Kidney capillary endothelial cell (primary cell): ENCODE data around the gene ATP6V1F.
"Not testable (repeated sequence)": the region's sequence is repeated elsewhere in the genome, so short reads cannot be mapped to it uniquely, and the experiment has no call there.

ENCODE experiments used
- DNase-seq: peaks from one replicate; pipeline ENCODE4 v3.0.0-alpha.2; 2018; ENCODE audit warnings: low spot score

Gene ATP6V1F

GRCh38 chr7:128903621-128904361, 41.1 kb downstream of the ATP6V1F start:
- DNase-seq: no peak

- DNase-seq: peak; percentile 34
Observed at GRCh38 chr7:128904381-128905197, 41.9 kb downstream of the ATP6V1F start.

- DNase-seq: no peak
Observed at GRCh38 chr7:128906001-128906765, 43.5 kb downstream of the ATP6V1F start.

- DNase-seq: no peak
Observed at GRCh38 chr7:128906766-128907559, 44.3 kb downstream of the ATP6V1F start.

GRCh38 chr7:128908750-128909624, 46.3 kb downstream of the ATP6V1F start:
- DNase-seq: no peak

- no peak for DNase-seq
Observed at GRCh38 chr7:128909625-128910568, 47.2 kb downstream of the ATP6V1F start.

GRCh38 chr7:128910569-128910945, 47.9 kb downstream of the ATP6V1F start, which contains the start of gene KCP:
TSS of gene KCP (minus strand) at chr7:128910709. CDS start at chr7:128910676, 33 bp downstream.
- DNase-seq: no peak

GRCh38 chr7:128911423-128912031, 48.9 kb downstream of the ATP6V1F start:
- DNase-seq: no peak

- DNase-seq: no peak
Observed at GRCh38 chr7:128912281-128912680, 49.6 kb downstream of the ATP6V1F start.

GRCh38 chr7:128912709-128913495, 50.2 kb downstream of the ATP6V1F start:
- not testable (repeated sequence) for DNase-seq

GRCh38 chr7:128913870-128914565, 51.4 kb downstream of the ATP6V1F start:
- no peak for DNase-seq

- DNase-seq: no peak
Observed at GRCh38 chr7:128914566-128915151, 52.0 kb downstream of the ATP6V1F start.

GRCh38 chr7:128915271-128915819, 52.7 kb downstream of the ATP6V1F start:
- DNase-seq: no peak
